GM19372 (cell line): ENCODE results near the gene SYTL1.

Experiments used
- ATAC-seq: cut with Tn5 transposase; IDR thresholded peaks from one replicate; pipeline ENCODE4 v1.9.1; 2021; ENCODE audit warnings: mild to moderate bottlenecking, low read depth, moderate library complexity; ENCODE audit not compliant: unreplicated experiment

The SYTL1 gene

GRCh38 chr1:27316860-27317259, 25.0 kb upstream of the SYTL1 start:
- no peak for ATAC-seq

- ATAC-seq = no peak
Observed at GRCh38 chr1:27318136-27318535, 23.7 kb upstream of the SYTL1 start.

- ATAC-seq = no peak
Observed at GRCh38 chr1:27318596-27318995, 23.2 kb upstream of the SYTL1 start.

- ATAC-seq = peak; percentile 94
Observed at GRCh38 chr1:27321813-27322568, 19.8 kb upstream of the SYTL1 start, which contains the start of gene TMEM222. Gene TMEM222, plus strand, starts transcription at chr1:27322163. Its CDS starts 35 bp downstream, at chr1:27322198.

- no peak for ATAC-seq
Observed at GRCh38 chr1:27322569-27323240, 19.1 kb upstream of the SYTL1 start.

GRCh38 chr1:27325286-27325685, 16.5 kb upstream of the SYTL1 start:
- ATAC-seq = no peak

GRCh38 chr1:27327964-27328363, 13.9 kb upstream of the SYTL1 start:
- no peak for ATAC-seq

- no peak for ATAC-seq
Observed at GRCh38 chr1:27330786-27331185, 11.0 kb upstream of the SYTL1 start.

- ATAC-seq = no peak
Observed at GRCh38 chr1:27331426-27331825, 10.4 kb upstream of the SYTL1 start.

- ATAC-seq = no peak
Observed at GRCh38 chr1:27331922-27332321, 9.9 kb upstream of the SYTL1 start.

- ATAC-seq = no peak
Observed at GRCh38 chr1:27332536-27333281, 9.1 kb upstream of the SYTL1 start.

GRCh38 chr1:27333717-27334279, 8.0 kb upstream of the SYTL1 start:
- ATAC-seq = no peak

- no peak for ATAC-seq
Observed at GRCh38 chr1:27335506-27336422, 6.1 kb upstream of the SYTL1 start.

GRCh38 chr1:27336756-27337155, 5.1 kb upstream of the SYTL1 start:
- no peak for ATAC-seq

GRCh38 chr1:27338751-27339150, 3.1 kb upstream of the SYTL1 start:
- no peak for ATAC-seq

- no peak for ATAC-seq
Observed at GRCh38 chr1:27339213-27339612, 2.6 kb upstream of the SYTL1 start.

GRCh38 chr1:27342391-27342777, 562 bp downstream of the SYTL1 start:
- ATAC-seq = no peak

GRCh38 chr1:27342778-27343638, 1.2 kb downstream of the SYTL1 start:
- no peak for ATAC-seq

- no peak for ATAC-seq
Observed at GRCh38 chr1:27343639-27344025, 1.8 kb downstream of the SYTL1 start.
